Gastroesophageal sphincter (tissue), 3 donors: ENCODE measurements around the gene ACAA1.

Source experiments
- CTCF ChIP-seq, 4 experiments: fragments of 200-600 bp in 2 of 4; fragments of 450-650 bp in 2 of 4; sonication (generic) in 1 of 4; IDR thresholded peaks; one replicate each; pipeline ENCODE4 v1.5.1; 2017 to 2019; ENCODE audit warnings: antibody characterized with exemption in 4 of 4, mild to moderate bottlenecking in 2 of 4, moderate library complexity in 2 of 4
- EP300 ChIP-seq: sonication (generic); formaldehyde crosslinking; IDR thresholded peaks from one replicate; pipeline ENCODE4 v1.6.1; 2017; ENCODE audit warnings: antibody characterized with exemption, mild to moderate bottlenecking
- POLR2A ChIP-seq, 2 donors: fragments of 450-650 bp; IDR thresholded peaks; one replicate each; pipeline ENCODE4 v1.6.1; 2017; ENCODE audit warnings: antibody characterized with exemption in 2 of 2, mild to moderate bottlenecking in 2 of 2, moderate library complexity in 1 of 2
- POLR2AphosphoS5 ChIP-seq: sonication (generic); formaldehyde crosslinking; IDR thresholded peaks from one replicate; pipeline ENCODE4 v1.6.1; 2017; ENCODE audit warnings: antibody characterized with exemption

GRCh38 chr3:38107911-38108648 lies 28.8 kb downstream of the ACAA1 start:
- TF ChIP-seq CTCF (IDR thresholded peaks at IDR 0.05) (no peak), POLR2A (IDR thresholded peaks at IDR 0.05) (no peak), POLR2AphosphoS5 (no peak), EP300 (no peak)
